DMS53 treated with DMSO at 0.1 percent for 48 hours (cell line): ENCODE results near the gene MOGAT1.
"Not testable (repeated sequence)": the region's sequence is repeated elsewhere in the genome, so short reads cannot be mapped to it uniquely, and the experiment has no call there.

Experiments
- DNase-seq: peaks from one replicate; lab custom pipeline; 2025; ENCODE audit not compliant: unreplicated experiment; lab: John Stamatoyannopoulos, UW

Gene MOGAT1

GRCh38 chr2:222669353-222669752, 2.1 kb upstream of the MOGAT1 start:
- no peak for DNase-seq

DNA sequence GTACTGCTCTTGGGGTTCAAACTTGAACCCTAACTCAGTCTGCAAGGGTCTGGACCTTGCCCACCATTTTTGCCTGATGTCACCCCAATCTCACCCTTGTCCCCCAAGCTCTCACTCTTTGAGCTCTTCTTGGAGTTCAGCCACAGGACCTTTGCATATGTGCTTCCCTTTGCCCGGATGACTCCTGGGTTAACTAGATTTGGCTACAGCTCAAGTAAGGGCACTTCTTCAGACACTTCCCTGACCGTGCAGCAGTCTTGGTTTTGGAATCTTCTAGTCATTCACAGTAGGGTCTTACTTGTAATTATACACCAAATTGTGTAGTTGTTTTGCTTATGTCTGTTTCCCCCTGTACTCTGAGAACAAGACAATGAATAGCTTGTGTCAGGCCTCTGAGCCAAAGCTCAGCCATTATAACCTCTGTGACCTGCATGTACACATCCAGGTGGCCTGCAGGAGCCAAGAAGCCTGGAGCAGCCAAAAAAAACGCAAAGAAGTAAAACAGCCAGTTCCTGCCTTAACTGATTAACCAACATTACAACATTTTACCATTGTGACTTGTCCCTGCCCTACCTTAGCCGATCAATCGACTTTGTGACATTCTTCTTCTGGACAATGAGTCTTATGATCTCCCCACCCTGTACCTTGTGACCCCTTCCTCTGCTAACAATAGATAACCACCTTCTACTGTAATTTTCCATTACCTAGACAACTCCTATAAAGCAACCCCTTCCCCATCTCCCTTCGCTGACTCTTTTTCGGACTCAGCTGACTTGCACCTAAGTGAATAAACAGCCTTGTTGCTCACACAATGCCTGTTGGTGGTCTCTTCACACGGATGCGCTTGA, 1.0 kb upstream of the MOGAT1 start:
- no peak for DNase-seq

DNA sequence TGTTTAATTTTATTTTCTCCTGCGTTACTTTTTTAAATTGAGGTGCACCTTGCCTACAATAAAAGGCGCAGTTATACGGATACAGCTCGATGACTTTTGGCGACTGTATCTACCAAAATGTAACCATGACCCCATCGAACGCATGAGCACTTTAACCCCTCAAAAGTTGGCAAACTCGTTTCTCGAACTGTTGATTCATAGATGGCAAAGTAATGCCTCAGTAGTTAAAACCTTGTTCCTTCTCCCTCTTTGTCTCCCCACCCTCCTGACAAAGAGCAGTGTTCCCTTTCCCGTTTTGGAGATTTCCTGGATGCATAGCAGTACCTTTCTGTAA, 577 bp downstream of the MOGAT1 start:
- no peak for DNase-seq

DNA sequence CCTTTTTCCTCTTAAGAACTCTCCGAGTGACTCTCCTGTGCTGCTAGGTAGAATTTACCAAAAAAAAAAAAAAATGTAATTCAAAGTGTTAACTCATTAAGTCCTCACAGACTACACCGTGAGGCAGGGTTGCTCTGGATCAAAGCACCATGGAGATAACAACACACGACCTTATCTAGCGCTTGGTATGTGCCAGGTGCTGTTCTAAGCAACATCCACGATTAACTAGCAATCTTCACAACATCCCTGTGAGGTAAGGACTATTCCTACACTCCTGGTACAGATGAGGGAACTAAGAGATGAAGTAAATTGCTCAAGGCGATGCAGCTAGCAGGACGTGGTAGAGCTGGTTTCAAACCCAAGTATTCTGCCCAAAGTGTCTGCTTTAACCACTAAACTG, 1.8 kb downstream of the MOGAT1 start:
- DNase-seq = no peak

DNA sequence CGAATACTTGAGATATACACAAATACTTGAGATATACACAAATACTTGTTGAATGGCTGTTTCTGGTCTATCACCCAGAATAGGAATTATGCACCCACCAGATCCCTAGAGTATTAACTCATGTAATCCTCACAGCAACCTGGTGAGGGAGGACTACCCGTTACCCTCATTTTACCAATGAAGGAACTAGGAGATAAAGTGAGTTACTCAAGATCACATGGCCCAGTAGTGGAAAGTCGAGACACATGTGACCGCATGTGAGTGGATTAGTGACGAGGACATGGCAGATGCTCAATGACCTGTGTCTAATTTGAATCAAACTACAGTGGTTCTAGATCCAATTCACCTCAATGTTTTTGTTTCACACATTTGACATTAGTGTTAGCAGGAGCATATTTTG, 2.4 kb downstream of the MOGAT1 start:
- DNase-seq = no peak

- no peak for DNase-seq
Measured at GRCh38 chr2:222677981-222678380, 6.5 kb downstream of the MOGAT1 start.

DNA sequence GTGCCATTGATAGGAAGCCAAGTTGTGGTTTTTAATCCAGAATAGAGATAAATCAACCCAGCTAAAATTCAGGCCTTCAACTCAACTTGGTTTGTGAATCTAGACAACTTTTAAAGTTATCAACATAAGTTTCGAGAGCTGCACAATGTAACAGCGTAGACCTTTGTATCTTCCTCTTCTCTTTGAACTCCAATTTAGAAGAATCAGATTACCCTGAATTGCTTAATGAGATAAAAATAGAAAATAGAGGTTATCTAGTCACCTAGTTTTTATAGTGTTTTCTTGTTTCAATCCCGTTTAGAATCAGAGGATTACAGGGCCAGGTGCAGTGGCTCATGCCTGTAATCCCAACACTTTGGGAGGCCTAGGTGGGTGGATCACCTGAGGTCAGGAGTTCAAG, 12.3 kb downstream of the MOGAT1 start:
- DNase-seq = no peak

GRCh38 chr2:222686086-222686750, 14.8 kb downstream of the MOGAT1 start:
- no peak for DNase-seq

DNA sequence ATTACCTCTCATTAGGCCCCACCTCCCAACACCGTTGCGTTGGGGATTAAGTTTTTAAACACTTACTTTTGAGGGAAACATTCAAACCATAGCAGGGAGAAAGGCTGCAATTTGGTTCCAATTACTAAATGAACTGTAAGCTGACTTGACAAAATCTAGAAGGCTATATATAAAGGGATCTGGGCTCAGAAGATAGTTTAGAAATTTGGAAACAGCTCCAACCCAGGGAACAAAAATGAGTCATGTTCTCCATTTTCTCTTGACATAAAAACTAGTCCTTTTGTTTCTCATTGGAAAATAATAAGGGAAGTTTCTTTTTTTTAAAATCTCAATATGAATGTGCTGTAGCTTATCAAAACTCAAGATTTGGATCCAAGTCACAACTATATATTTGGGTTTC, 17.5 kb downstream of the MOGAT1 start:
- DNase-seq = no peak

DNA sequence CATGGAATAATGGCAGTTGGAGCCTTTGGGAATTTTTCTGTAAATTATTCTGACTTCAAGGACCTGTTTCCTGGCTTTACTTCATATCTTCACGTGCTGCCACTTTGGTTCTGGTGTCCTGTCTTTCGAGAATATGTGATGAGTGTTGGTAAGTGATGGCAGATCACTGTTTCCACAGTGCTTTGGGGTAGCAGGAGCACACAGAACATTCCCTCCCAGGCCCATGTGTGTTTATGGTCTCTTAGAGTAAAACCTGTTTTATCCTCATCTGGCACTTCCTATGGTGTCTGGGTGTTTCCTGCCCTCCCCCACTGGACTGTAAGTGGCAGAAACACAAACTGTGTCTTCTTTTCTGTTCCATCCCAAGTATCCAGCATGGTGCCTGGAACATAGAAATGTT, 17.9 kb downstream of the MOGAT1 start:
- no peak for DNase-seq

DNA sequence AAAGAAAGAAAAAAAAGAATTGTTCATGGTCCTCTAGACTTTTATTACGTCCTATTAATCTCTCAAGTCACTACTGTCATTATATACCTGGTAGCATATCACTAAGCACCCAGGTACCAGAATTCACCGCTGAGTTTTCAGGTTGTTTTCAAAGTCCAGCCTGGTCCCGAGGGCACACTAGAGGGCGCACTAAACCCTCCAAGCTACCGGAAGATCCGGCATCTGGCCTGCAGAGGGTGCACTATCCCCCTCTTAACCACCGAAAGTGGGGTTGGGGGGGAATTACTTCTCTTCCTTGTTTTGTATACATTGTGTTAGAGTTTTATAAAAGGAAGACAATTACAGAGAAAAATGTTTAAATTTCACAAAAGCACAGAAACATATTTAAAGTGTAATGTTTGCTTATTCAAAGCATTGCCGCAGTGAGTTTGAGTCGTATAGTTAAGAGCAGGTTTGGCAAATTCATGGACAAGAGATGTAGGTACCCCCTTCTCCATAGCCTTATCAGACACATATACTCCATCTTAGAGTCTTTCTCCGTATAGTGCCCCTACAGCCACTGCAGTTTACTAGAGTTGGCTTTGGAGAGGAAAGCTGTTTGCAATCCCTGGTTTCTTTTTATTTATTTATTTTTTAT, 19.2 kb downstream of the MOGAT1 start:
- peak; percentile 49 for DNase-seq

DNA sequence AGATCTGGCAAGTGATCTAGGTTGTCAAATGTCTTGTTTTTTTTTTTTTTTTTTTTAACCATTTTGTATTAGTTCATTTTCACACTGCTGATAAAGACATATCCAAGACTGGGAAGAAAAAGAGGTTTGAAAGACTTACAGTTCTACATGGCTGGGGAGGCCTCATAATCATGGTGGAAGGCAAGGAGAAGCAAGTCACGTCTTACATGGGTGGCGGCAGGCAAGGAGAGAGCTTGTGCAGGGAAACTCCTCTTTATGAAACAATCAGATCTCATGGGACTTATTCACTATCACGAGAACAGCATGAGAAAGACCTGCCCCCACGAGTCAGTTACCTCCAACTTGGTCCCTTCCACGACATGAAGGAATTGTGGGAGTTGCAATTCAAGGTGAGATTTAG, 22.0 kb downstream of the MOGAT1 start:
- not testable (repeated sequence) for DNase-seq

GRCh38 chr2:222693837-222694236, 22.4 kb downstream of the MOGAT1 start:
- DNase-seq = no peak

GRCh38 chr2:222698276-222698675, 26.8 kb downstream of the MOGAT1 start:
- DNase-seq = no peak

GRCh38 chr2:222701233-222701632, 29.8 kb downstream of the MOGAT1 start:
- no peak for DNase-seq

- no peak for DNase-seq
Measured at GRCh38 chr2:222701721-222702131, 30.3 kb downstream of the MOGAT1 start.

DNA sequence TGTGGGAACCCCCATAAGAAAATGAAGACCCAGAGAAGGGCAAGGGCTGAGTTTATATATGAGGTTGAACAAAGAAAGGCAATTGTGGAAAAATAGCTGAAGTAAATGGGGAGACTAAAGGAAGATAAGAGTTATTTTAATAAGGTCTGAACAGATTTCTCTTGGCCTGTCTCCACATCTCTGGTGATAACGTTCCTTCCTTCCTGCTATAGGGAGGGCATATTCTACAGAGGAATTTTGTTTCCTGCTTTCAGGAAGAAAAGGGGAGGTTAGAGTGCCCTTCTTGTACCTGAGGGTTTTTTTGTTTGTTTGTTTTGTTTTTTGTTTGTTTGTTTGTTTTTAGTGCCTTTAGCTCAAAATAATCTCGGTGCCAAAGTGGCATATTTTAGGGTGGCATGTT, 31.6 kb downstream of the MOGAT1 start:
- no peak for DNase-seq

DNA sequence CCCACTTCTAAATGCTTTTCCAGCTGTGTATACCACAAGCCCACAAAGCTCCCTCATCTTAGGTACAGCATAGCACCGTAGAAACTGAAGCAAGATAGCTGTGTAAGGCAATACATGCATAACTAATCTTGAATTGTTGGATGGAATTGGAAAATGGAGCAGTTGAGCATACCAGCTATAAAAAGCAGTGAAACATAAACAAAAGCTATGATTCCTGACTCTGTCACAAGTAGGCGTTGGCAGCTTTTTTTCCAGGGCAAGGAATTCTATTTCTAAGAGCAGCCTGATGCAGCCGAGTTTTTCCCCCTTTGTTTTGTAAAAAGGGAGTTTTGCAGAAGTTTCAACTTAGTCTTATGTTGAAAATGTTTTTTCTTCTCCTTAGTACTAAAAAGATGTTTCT, 32.4 kb downstream of the MOGAT1 start:
- DNase-seq = no peak

- DNase-seq = no peak
Measured at GRCh38 chr2:222706616-222707015, 35.2 kb downstream of the MOGAT1 start.

DNA sequence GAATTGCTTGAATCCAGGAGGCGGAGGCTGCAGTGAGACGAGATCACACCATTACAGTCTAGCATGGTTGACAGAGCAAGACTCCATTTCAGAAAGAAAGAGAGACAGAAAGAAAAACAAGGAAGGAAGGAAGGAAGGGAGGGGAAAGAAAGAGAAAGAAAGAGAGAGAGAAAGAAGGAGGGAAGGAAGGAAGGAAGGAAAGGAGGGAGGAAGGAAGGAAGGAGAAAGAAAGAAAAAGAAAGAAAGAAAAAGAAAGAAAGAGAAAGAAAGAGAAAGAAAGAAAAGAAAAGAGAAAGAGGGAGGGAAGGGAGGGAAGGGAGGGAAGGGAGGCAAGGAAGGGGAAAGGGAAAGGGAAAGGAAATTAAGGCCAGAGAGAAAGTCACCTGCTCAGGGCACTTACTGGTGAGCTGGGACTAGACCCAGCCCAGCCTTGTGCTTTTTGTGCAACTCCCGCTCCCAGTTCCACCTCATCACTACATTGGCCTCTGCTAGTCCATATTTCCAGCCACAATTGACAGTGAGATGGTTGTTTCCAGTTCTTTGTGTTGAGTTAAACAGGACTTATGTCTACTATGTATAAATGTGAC, 35.7 kb downstream of the MOGAT1 start:
- no peak for DNase-seq

DNA sequence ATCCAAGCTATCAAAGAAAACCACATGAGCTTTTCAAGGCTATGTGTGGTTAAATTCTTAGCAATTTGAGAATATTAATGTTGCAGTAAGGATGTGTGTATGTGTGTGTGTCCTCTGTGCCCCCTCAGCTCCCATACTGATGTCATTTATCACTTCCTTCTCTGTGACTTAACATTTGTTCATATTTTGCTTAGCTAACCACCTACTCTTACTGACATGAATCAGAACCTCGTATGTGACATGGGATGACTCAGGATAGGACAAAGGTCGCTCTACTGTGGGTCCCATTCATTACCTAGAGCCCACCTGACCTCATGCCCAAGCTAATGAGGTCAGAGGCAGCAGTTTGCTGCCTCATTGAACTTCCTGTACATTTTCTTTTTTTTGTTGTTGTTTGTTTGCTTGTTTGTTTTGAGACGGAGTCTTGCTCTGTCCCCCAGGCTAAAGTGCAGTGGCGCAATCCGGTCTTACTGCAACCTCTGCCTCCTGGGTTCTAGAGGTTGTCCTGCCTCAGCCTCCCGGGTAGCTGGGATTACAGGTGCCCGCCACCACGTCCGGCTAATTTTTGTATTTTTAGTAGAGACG, 36.3 kb downstream of the MOGAT1 start:
- DNase-seq = no peak
